ENCODE data around the gene ZDHHC8. TPM values are rescaled to one million over a fixed set of nuclear protein-coding genes. Genes with fewer than 3 reads are reported as not detected.

Gene ZDHHC8
- total RNA-seq, 3 donors from 2014 or later (not counting 1 experiment from before 2014, with no cell fraction given), result 64.0 to 75.6 (median 65.3) TPM

DNA sequence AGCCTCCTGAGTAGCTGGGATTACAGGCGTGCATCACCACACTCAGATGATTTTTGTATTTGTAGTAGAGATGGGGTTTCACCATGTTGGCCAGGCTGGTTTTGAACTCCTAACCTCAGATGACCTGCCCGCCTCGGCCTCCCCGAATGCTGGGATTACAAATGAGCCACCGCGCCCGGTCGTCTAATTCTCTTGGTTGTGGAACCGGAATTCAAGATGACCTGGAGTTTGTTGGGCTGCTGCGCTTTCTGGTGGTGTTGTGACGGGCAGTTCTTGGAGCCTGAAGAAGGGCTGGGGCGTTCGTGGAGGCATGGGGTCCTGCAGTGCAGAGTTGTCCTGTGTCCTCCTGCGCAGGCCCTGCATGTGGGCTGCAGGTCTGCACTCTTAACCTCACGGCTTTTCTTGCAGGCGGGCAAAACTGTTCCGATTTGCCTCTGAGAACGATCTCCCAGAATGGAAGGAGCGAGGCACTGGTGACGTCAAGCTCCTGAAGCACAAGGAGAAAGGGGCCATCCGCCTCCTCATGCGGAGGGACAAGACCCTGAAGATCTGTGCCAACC lies 9.7 kb upstream of the ZDHHC8 start:
- H3K27me3 ChIP-seq (ENCODE audit: control insufficient read depth, insufficient read depth, low read length), result no peaks in the 10 kb centered on the region
- H3K27ac ChIP-seq (ENCODE audit: low read length), result no peak overlapping the region
- Mint-ChIP-seq H3K27ac (peak overlapping the region; percentile 86 to 92), H3K27me3 (ENCODE audit: low read depth in 2 of 2) (no peaks in the 10 kb centered on the region), H3K36me3 (no peaks in the 10 kb centered on the region), H3K9me3 (peaks cover 0 to 2% of the 10 kb centered on the region in 2 donors), H3K4me1 (peaks cover 30 to 53% of the 10 kb centered on the region in 2 donors), H3K4me3 (peak overlapping the region; percentile 56)
- no peak overlapping the region for H3K4me3 ChIP-seq (ENCODE audit: low read length)
- no peak for DNase-seq
- peaks cover 50% of the 10 kb centered on the region for H3K4me1 ChIP-seq (ENCODE audit: control insufficient read depth, insufficient read depth, low read length)
- intact Hi-C loops (cut with micrococcal nuclease), result loop anchor here (5.0 kb wide), 1 partner anchor 40 kb away; the partner anchor contains the start of gene DGCR8
- H3K9me3 ChIP-seq (ENCODE audit: control insufficient read depth, insufficient read depth, low read length), result no peaks in the 10 kb centered on the region
- peaks cover 36% of the 10 kb centered on the region for H3K36me3 ChIP-seq (ENCODE audit: control insufficient read depth, insufficient read depth, low read length)
- ATAC-seq, result no peak
- 97% methylated on average over 22 of the region's 22 CpGs for WGBS (ENCODE audit: insufficient coverage)
- TF ChIP-seq, protein P1, sequence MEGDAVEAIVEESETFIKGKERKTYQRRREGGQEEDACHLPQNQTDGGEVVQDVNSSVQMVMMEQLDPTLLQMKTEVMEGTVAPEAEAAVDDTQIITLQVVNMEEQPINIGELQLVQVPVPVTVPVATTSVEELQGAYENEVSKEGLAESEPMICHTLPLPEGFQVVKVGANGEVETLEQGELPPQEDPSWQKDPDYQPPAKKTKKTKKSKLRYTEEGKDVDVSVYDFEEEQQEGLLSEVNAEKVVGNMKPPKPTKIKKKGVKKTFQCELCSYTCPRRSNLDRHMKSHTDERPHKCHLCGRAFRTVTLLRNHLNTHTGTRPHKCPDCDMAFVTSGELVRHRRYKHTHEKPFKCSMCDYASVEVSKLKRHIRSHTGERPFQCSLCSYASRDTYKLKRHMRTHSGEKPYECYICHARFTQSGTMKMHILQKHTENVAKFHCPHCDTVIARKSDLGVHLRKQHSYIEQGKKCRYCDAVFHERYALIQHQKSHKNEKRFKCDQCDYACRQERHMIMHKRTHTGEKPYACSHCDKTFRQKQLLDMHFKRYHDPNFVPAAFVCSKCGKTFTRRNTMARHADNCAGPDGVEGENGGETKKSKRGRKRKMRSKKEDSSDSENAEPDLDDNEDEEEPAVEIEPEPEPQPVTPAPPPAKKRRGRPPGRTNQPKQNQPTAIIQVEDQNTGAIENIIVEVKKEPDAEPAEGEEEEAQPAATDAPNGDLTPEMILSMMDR (IDR thresholded peaks at IDR 0.05), result no peak

DNA sequence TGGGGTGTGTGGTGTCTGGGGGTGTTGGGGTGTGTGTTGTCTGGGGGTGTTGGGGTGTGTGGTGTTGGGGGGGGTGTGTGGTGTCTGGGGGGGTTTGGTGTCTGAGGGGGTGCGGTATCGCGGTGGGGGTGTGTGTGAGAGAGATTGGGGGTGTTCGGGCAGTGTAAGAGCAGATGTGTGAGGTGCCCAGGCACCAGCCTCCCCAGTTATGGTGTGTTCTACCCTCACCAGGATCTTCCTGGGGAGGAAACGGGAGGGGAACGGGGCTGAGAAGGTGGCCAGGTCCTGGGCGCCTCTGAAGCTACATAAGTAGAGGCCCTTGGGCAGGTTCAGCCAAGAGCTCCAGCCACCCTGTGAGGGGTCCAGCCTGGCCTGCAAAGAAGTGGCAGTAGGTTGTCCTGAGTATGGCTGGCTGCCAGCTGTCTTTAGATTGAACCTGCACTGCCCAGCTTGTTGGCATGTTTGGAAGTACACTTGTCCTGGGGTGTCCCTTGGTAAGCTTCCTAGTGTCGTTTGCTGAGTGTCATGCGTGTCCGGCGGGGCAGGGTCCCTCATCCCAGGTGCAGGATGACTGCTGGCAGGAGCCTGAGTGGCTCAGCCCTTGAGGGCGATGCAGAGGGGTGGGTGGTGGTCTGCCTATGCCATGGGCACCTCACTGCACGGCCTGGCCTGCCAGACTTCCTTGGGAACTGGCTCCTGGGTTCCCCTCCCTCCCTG lies 8.1 kb upstream of the ZDHHC8 start:
- intact Hi-C loops (cut with micrococcal nuclease), result loop anchor here (5.0 kb wide), 1 partner anchor 41 kb away; the partner anchor contains the start of gene DGCR8
- peaks cover 23 to 44% of the 10 kb centered on the region in 2 donors for H3K4me1 Mint-ChIP-seq
- Histone ChIP-seq H3K36me3 (ENCODE audit: control insufficient read depth, insufficient read depth, low read length) (peaks cover 36% of the 10 kb centered on the region), H3K27ac (ENCODE audit: low read length) (peak overlapping the region; percentile 52), H3K27me3 (ENCODE audit: control insufficient read depth, insufficient read depth, low read length) (no peaks in the 10 kb centered on the region), H3K4me3 (ENCODE audit: low read length) (no peak overlapping the region), H3K4me1 (ENCODE audit: control insufficient read depth, insufficient read depth, low read length) (peaks cover 44% of the 10 kb centered on the region), H3K9me3 (ENCODE audit: control insufficient read depth, insufficient read depth, low read length) (no peaks in the 10 kb centered on the region)
- peak; percentile 53 to 70 (median 68) for ATAC-seq
- DNase-seq, result peak in 1 of 2 donors; percentile 64
- no peaks in the 10 kb centered on the region for H3K27me3 Mint-ChIP-seq (ENCODE audit: low read depth in 2 of 2)
- peak overlapping the region; percentile 86 to 92 for H3K27ac Mint-ChIP-seq
- peaks cover 0 to 2% of the 10 kb centered on the region in 2 donors for H3K9me3 Mint-ChIP-seq
- TF ChIP-seq, protein P1 (IDR thresholded peaks at IDR 0.05), result no peak
- no peaks in the 10 kb centered on the region for H3K36me3 Mint-ChIP-seq
- 63% methylated on average over 13 of the region's 13 CpGs for WGBS (ENCODE audit: insufficient coverage)
- H3K4me3 Mint-ChIP-seq, result peak overlapping the region; percentile 52

DNA sequence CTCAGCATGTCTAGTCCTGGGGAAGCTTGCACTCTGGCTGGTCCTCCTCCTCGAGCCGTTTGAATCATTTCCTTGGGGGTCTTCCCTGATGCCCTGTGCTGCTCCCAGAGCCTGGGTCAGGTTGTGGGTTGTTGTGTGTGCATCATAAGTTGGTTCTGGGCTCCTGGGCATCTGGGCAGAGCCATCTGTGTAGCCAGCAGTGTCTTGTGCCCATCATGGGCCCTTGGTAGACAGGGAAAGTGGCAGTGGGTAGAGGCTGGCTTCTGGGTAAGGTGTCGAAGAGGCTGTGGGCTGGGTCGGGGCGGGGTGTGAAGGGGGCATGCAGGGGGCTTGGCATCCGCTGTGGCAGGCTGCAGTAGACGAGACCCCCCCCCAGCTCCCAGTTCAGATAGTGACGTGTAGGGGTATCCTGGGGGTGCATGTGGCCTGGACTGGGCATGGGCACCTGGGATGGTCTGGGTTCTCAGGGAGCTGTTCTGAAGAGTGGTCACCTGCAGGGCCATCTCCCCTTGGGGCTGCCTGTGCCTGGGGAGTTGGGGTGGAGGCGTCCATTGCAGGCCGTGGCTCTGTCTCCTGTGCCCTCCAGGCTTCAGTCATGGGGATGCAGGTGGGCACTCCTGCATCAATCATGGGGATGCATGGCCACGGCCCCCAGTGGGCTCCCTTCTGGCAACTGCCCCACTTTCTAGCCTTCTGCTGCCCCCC lies 7.4 kb upstream of the ZDHHC8 start:
- Histone ChIP-seq H3K9me3 (ENCODE audit: control insufficient read depth, insufficient read depth, low read length) (no peaks in the 10 kb centered on the region), H3K27ac (ENCODE audit: low read length) (no peak overlapping the region), H3K4me1 (ENCODE audit: control insufficient read depth, insufficient read depth, low read length) (peaks cover 40% of the 10 kb centered on the region), H3K4me3 (ENCODE audit: low read length) (no peak overlapping the region), H3K36me3 (ENCODE audit: control insufficient read depth, insufficient read depth, low read length) (peaks cover 33% of the 10 kb centered on the region), H3K27me3 (ENCODE audit: control insufficient read depth, insufficient read depth, low read length) (no peaks in the 10 kb centered on the region)
- no peaks in the 10 kb centered on the region for H3K36me3 Mint-ChIP-seq
- peaks cover 18 to 40% of the 10 kb centered on the region in 2 donors for H3K4me1 Mint-ChIP-seq
- TF ChIP-seq, protein P1 (IDR thresholded peaks at IDR 0.05), result no peak
- WGBS (ENCODE audit: insufficient coverage), result 88% methylated on average over 11 of the region's 11 CpGs
- no peak overlapping the region for H3K4me3 Mint-ChIP-seq
- H3K27me3 Mint-ChIP-seq (ENCODE audit: low read depth in 2 of 2), result no peaks in the 10 kb centered on the region
- ATAC-seq, result no peak
- intact Hi-C loops (cut with micrococcal nuclease), result loop anchor here (5.0 kb wide), 1 partner anchor 42 kb away; the partner anchor contains the start of gene DGCR8
- DNase-seq, result no peak
- peak overlapping the region in 1 of 2 donors; percentile 86 for H3K27ac Mint-ChIP-seq
- H3K9me3 Mint-ChIP-seq, result peaks cover 0 to 2% of the 10 kb centered on the region in 2 donors
